GM23338 (cell line): ENCODE results near the gene KCTD17.

Experiments
- CREB1 ChIP-seq: fragments of 250-450 bp; sonication (Bioruptor Pico); IDR thresholded peaks from 2 replicates; pipeline ENCODE4 v1.5.0; 2020; ENCODE audit warnings: low read depth, mild to moderate bottlenecking, moderate library complexity
- EZH2 ChIP-seq: fragments of 200-600 bp; sonication (generic); IDR thresholded peaks from one replicate; pipeline ENCODE4 v1.8.0; 2017; ENCODE audit warnings: antibody characterized with exemption, mild to moderate bottlenecking, low read depth; ENCODE audit not compliant: unreplicated experiment
- EZH2phosphoT487 ChIP-seq: fragments of 200-600 bp; sonication (generic); IDR thresholded peaks from one replicate; pipeline ENCODE4 v1.8.1; 2018; ENCODE audit warnings: antibody characterized with exemption; ENCODE audit not compliant: unreplicated experiment
- JUNB ChIP-seq: IDR thresholded peaks from one replicate; pipeline ENCODE4 v1.6.1; 2016; ENCODE audit warnings: antibody characterized with exemption; ENCODE audit not compliant: unreplicated experiment
- NANOG ChIP-seq: IDR thresholded peaks from 2 replicates; pipeline ENCODE4 v1.6.1; 2016; ENCODE audit warnings: antibody characterized with exemption, borderline replicate concordance
- POLR2AphosphoS5 ChIP-seq: IDR thresholded peaks from 2 replicates; pipeline ENCODE4 v1.6.1; 2016; ENCODE audit warnings: antibody characterized with exemption, low read depth
- STAT1 ChIP-seq: IDR thresholded peaks from one replicate; pipeline ENCODE4 v1.6.1; 2016; ENCODE audit warnings: antibody characterized with exemption; ENCODE audit not compliant: unreplicated experiment
- ZNF114 ChIP-seq: fragments of 250-450 bp; sonication (Bioruptor Pico); IDR thresholded peaks from 2 replicates; pipeline ENCODE4 v1.5.0; 2020; ENCODE audit warnings: mild to moderate bottlenecking, moderate library complexity
- ZNF331 ChIP-seq: fragments of 250-450 bp; sonication (Bioruptor Pico); IDR thresholded peaks from 2 replicates; pipeline ENCODE4 v1.5.0; 2020; ENCODE audit warnings: low read depth, mild to moderate bottlenecking, moderate library complexity
- TF ChIP-seq, protein P1 (sequence below), 2 experiments: fragments of 200-600 bp in 1 of 2; sonication (generic) in 1 of 2; conservative IDR thresholded peaks; 2 replicates each; pipeline versions ENCODE4 v1.5.1 to v1.6.1; 2016 to 2017; ENCODE audit warnings: antibody characterized with exemption in 2 of 2, low read depth in 2 of 2, mild to moderate bottlenecking in 2 of 2, moderate library complexity in 1 of 2
- TF ChIP-seq, protein P2 (sequence below): IDR thresholded peaks from one replicate; pipeline ENCODE4 v1.6.1; 2018; ENCODE audit warnings: antibody characterized with exemption; ENCODE audit not compliant: unreplicated experiment
- TF ChIP-seq, protein P3 (sequence below): IDR thresholded peaks from 2 replicates; pipeline ENCODE4 v1.6.1; 2016; ENCODE audit warnings: antibody characterized with exemption
- TF ChIP-seq, protein P4 (sequence below): fragments of 250-450 bp; sonication (Bioruptor Pico); IDR thresholded peaks from 2 replicates; pipeline ENCODE4 v1.5.0; 2020; ENCODE audit warnings: mild to moderate bottlenecking, moderate library complexity

DNA sequence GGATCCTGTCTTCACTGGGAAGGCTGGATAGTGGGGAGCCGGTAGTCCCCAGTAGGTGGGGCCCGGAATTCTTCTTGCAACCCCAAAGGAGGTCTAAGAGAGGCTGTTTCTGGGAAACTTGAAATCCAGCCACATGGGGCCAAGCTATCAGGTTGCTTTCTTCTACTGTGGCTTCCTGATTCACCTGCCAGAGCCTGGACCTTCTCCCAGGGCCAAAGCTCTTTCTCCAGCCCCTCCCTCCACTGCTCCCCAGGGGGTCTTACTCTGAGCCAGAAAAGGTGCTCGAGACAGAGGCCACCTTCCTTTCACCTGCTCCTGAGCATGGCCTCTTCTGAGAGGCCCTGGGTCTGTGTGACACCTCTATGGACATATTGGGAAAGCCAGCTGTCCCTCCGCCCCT is 41.4 kb upstream of the KCTD17 start:
- TF ChIP-seq, protein P1, sequence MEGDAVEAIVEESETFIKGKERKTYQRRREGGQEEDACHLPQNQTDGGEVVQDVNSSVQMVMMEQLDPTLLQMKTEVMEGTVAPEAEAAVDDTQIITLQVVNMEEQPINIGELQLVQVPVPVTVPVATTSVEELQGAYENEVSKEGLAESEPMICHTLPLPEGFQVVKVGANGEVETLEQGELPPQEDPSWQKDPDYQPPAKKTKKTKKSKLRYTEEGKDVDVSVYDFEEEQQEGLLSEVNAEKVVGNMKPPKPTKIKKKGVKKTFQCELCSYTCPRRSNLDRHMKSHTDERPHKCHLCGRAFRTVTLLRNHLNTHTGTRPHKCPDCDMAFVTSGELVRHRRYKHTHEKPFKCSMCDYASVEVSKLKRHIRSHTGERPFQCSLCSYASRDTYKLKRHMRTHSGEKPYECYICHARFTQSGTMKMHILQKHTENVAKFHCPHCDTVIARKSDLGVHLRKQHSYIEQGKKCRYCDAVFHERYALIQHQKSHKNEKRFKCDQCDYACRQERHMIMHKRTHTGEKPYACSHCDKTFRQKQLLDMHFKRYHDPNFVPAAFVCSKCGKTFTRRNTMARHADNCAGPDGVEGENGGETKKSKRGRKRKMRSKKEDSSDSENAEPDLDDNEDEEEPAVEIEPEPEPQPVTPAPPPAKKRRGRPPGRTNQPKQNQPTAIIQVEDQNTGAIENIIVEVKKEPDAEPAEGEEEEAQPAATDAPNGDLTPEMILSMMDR (conservative IDR thresholded peaks at IDR 0.05; ENCODE audit: low read depth in 2 of 2), result no peak
- TF ChIP-seq POLR2AphosphoS5, result no peak
- no peak for TF ChIP-seq EZH2phosphoT487
- no peak for TF ChIP-seq ZNF331 (CRISPR knock-in tag)
- no peak for TF ChIP-seq EZH2
- TF ChIP-seq, protein P2, sequence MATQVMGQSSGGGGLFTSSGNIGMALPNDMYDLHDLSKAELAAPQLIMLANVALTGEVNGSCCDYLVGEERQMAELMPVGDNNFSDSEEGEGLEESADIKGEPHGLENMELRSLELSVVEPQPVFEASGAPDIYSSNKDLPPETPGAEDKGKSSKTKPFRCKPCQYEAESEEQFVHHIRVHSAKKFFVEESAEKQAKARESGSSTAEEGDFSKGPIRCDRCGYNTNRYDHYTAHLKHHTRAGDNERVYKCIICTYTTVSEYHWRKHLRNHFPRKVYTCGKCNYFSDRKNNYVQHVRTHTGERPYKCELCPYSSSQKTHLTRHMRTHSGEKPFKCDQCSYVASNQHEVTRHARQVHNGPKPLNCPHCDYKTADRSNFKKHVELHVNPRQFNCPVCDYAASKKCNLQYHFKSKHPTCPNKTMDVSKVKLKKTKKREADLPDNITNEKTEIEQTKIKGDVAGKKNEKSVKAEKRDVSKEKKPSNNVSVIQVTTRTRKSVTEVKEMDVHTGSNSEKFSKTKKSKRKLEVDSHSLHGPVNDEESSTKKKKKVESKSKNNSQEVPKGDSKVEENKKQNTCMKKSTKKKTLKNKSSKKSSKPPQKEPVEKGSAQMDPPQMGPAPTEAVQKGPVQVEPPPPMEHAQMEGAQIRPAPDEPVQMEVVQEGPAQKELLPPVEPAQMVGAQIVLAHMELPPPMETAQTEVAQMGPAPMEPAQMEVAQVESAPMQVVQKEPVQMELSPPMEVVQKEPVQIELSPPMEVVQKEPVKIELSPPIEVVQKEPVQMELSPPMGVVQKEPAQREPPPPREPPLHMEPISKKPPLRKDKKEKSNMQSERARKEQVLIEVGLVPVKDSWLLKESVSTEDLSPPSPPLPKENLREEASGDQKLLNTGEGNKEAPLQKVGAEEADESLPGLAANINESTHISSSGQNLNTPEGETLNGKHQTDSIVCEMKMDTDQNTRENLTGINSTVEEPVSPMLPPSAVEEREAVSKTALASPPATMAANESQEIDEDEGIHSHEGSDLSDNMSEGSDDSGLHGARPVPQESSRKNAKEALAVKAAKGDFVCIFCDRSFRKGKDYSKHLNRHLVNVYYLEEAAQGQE, result no peak
- TF ChIP-seq JUNB, result no peak
- no peak for TF ChIP-seq CREB1 (CRISPR knock-in tag)
- no peak for TF ChIP-seq STAT1
- no peak for TF ChIP-seq NANOG
- TF ChIP-seq ZNF114 (CRISPR knock-in tag), result no peak
- TF ChIP-seq, protein P3, sequence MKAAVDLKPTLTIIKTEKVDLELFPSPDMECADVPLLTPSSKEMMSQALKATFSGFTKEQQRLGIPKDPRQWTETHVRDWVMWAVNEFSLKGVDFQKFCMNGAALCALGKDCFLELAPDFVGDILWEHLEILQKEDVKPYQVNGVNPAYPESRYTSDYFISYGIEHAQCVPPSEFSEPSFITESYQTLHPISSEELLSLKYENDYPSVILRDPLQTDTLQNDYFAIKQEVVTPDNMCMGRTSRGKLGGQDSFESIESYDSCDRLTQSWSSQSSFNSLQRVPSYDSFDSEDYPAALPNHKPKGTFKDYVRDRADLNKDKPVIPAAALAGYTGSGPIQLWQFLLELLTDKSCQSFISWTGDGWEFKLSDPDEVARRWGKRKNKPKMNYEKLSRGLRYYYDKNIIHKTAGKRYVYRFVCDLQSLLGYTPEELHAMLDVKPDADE, result no peak
- TF ChIP-seq, protein P4, sequence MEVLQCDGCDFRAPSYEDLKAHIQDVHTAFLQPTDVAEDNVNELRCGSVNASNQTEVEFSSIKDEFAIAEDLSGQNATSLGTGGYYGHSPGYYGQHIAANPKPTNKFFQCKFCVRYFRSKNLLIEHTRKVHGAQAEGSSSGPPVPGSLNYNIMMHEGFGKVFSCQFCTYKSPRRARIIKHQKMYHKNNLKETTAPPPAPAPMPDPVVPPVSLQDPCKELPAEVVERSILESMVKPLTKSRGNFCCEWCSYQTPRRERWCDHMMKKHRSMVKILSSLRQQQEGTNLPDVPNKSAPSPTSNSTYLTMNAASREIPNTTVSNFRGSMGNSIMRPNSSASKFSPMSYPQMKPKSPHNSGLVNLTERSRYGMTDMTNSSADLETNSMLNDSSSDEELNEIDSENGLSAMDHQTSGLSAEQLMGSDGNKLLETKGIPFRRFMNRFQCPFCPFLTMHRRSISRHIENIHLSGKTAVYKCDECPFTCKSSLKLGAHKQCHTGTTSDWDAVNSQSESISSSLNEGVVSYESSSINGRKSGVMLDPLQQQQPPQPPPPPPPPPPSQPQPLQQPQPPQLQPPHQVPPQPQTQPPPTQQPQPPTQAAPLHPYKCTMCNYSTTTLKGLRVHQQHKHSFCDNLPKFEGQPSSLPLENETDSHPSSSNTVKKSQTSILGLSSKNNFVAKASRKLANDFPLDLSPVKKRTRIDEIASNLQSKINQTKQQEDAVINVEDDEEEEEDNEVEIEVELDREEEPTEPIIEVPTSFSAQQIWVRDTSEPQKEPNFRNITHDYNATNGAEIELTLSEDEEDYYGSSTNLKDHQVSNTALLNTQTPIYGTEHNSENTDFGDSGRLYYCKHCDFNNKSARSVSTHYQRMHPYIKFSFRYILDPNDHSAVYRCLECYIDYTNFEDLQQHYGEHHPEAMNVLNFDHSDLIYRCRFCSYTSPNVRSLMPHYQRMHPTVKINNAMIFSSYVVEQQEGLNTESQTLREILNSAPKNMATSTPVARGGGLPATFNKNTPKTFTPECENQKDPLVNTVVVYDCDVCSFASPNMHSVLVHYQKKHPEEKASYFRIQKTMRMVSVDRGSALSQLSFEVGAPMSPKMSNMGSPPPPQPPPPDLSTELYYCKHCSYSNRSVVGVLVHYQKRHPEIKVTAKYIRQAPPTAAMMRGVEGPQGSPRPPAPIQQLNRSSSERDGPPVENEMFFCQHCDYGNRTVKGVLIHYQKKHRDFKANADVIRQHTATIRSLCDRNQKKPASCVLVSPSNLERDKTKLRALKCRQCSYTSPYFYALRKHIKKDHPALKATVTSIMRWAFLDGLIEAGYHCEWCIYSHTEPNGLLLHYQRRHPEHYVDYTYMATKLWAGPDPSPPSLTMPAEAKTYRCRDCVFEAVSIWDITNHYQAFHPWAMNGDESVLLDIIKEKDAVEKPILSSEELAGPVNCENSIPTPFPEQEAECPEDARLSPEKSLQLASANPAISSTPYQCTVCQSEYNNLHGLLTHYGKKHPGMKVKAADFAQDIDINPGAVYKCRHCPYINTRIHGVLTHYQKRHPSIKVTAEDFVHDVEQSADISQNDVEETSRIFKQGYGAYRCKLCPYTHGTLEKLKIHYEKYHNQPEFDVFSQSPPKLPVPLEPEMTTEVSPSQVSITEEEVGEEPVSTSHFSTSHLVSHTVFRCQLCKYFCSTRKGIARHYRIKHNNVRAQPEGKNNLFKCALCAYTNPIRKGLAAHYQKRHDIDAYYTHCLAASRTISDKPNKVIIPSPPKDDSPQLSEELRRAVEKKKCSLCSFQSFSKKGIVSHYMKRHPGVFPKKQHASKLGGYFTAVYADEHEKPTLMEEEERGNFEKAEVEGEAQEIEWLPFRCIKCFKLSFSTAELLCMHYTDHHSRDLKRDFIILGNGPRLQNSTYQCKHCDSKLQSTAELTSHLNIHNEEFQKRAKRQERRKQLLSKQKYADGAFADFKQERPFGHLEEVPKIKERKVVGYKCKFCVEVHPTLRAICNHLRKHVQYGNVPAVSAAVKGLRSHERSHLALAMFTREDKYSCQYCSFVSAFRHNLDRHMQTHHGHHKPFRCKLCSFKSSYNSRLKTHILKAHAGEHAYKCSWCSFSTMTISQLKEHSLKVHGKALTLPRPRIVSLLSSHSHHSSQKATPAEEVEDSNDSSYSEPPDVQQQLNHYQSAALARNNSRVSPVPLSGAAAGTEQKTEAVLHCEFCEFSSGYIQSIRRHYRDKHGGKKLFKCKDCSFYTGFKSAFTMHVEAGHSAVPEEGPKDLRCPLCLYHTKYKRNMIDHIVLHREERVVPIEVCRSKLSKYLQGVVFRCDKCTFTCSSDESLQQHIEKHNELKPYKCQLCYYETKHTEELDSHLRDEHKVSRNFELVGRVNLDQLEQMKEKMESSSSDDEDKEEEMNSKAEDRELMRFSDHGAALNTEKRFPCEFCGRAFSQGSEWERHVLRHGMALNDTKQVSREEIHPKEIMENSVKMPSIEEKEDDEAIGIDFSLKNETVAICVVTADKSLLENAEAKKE (CRISPR knock-in tag), result no peak
